CD4-positive, alpha-beta T cell treated with Interleukin-15 for 4 hours (primary cell): ENCODE measurements around the gene ZNF558.

ENCODE experiments used
- DNase-seq: peaks from one replicate; pipeline ENCODE4 v3.0.0-alpha.2; 2020; ENCODE audit warnings: low spot score

The ZNF558 gene

GRCh38 chr19:8832132-8833021 lies at the start of gene ZNF558, which contains the start of gene MBD3L1:
TSS of gene ZNF558 (minus strand) at chr19:8832304. CDS start at chr19:8822659, 9,645 bp downstream.
TSS of gene MBD3L1 (plus strand) at chr19:8832377. CDS start at chr19:8842679, 10,302 bp downstream.
- peak; percentile 98 for DNase-seq

DNA sequence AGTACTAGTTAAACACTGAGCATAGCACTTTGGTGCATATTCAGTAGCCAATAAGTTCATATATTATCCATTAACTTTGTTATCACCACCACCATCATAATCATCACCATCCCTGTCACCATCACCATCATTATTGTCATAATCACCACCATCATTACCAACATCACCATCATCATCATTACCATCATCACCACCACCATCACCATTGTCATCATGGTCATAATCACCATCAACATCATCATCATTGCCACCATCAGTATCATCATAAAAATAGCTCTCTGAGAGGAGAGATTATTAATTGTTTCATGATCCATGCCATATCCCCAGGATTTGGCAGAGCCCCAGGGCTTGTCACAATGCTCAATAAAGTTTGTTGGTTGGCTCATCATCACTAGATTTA lies 49.4 kb upstream of the ZNF558 start:
- no peak for DNase-seq

- DNase-seq = no peak
These were observed 48.9 kb upstream of the ZNF558 start for GRCh38 chr19:8880868-8881488.

DNA sequence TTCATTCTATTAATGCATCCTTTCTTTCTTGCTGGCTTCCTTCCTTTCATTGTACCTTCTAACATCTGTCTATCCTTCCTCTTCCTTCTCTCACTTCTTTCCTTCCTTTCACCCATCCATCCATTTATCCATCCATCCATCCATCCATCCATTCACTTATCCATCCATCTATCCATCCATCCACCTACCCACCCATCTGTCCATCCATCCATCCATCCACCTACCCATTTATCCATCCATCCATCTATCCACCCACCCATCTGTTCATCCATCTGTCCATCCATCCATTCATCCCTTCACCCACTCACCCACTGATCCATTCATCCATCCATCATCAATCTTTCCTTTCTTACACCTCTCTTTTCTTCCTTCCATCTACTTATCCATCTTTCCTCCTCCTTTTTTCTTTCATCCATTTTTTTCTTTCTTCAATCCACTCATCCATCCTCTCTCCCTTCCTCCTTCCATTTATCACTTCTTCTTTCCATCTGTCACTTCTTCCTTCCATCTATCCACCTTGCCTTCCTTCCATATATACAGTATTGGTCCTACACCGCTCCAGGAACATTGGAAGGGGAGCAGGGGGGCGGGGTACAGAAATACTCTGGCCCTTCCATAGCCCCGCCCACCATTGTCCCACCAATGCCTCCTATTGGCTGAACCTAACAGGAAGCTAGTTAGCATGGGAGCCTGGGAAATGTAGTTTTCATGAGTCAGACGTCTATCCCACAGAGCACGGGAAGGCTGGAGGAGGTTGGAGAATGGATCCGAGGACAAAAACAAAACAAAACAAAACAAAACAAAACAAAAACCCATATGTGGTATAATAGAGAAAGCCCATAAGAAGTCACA lies 46.0 kb upstream of the ZNF558 start:
- no peak for DNase-seq

DNA sequence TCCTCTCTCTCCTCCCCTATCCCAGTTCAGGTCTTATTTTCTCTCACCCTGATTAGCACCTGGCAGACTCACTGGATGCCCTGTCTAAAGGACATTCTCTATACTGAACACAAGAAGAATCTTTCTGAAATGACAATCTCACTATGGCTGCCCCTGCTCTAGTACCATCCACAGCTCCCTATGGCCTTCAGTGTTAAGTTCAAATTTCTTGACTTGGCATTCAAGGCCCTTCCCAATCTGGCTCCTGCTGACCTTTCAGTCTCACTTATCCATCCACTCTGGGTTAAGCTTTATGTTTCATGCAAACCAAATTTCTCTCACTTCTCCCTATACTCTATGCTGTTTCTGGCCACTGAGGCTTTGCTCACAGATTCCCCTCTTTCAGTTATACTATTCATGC lies 34.2 kb upstream of the ZNF558 start:
- DNase-seq = no peak

DNA sequence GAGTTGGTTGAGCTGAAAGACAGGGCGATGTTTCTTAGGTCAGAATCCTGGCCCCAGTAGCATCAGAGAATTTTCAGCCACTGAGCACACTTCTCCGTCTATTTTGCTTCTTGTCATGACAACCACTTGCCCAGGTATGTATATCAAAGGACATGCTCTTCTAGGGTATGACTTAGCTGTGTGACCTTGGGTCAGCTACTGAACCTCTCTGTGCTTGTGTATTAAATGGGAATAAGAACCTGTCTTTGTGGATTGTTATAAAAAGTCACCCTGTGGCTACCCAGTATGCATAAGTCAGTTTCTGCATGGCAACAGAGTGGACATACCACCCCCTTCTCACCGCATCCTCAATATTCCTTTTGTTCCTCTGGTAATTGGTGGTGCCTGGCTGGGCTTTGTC lies 26.2 kb upstream of the ZNF558 start:
- DNase-seq = no peak

DNA sequence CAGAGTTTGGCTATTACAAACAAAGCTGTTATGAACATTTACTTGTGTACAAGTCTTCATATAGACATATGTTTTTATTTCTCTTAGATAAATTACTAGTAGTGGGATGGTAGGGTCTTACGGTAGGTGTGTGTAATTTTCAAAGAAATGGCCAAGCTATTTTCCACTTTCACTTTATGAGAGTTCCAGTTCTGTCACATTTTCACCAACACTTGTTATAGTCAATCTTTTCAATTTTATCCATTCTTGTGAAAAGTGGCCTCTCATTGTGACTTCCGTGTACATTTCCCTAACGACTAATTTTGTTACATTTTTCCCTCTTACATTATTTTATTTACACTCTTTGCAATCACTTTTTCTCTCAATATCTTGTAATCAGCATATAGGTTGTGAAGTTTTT lies 18.4 kb upstream of the ZNF558 start:
- DNase-seq = no peak

GRCh38 chr19:8849232-8849631 lies 17.1 kb upstream of the ZNF558 start:
- no peak for DNase-seq

DNA sequence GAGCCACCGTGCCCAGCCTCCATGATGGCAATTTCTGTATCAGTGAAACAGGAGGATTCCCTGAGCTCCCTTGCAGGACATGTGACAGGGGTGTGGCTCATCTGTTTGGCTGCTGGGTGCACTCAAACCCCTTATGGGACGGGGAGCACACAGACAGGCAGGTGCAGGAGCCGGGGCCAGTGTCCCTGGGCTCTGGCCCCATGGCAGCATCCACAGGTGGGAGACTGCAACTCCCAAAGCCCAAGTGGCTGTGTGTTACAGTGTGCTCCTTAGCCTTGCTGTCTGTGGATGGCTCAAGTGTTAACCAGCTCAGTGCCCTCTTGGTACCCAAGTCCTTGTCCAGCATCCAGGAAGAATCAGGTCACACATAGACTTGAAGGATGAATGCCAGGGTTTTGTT lies 14.7 kb upstream of the ZNF558 start:
- DNase-seq = no peak

- DNase-seq = no peak
These were observed 8.6 kb upstream of the ZNF558 start for GRCh38 chr19:8840708-8841107.

DNA sequence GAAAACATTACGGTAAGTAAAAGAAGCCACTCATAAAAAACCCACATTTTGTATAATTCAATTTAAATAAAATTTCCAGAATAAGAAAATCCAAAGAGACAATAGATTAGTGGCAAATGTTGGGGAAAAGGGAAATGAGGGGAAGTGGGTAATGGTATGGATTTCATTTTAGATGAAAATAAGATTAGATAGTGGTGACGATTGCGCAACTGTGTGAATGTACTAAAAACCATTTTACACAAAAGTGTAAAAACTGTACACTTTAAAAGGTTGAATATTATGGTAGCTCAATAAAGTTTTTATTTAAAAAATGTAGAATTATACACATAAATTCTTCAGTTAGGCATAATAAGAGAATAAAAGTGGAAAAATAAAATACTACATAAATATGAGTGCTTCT lies 3.8 kb upstream of the ZNF558 start:
- no peak for DNase-seq

DNA sequence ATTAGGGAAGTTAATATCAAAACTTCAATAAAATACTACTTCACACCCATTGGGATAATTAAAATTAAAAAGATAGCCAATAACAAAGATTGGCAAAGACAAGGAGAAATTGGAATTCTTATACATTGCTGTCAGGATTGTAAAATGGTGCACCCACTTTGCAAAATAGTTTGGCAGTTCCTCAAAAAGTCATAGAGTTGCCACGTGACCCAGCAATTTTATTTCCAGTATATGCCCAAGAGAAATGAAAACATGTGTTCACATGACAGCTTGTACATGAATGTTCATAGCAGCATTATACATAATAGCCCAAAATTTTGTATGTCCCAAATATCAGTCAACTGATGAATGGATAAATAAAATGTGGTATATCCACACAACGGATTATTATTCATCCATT lies 3.3 kb upstream of the ZNF558 start:
- DNase-seq = no peak

GRCh38 chr19:8831832-8832131 lies 322 bp downstream of the ZNF558 start:
- no peak for DNase-seq

- no peak for DNase-seq
These were observed 731 bp downstream of the ZNF558 start for GRCh38 chr19:8831373-8831772.

DNA sequence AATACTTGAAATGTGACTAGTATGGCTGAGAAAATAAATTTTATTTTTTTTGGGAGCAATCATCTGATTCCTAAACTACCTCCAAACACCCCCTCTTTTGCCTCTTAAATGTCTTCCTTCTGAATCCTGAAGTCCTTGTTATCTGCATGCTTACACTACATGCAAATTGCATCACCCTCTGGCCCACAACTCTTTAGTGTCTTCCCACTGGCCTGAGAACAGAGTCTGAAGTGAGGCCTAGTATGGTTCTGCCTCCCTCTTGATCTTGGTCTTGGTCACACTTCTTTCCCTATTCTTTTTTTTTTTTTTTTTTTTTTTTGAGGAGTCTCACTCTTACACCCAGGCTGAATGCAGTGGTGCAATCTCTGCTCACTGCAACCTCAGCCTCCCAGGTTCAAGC lies 4.8 kb downstream of the ZNF558 start:
- no peak for DNase-seq

DNA sequence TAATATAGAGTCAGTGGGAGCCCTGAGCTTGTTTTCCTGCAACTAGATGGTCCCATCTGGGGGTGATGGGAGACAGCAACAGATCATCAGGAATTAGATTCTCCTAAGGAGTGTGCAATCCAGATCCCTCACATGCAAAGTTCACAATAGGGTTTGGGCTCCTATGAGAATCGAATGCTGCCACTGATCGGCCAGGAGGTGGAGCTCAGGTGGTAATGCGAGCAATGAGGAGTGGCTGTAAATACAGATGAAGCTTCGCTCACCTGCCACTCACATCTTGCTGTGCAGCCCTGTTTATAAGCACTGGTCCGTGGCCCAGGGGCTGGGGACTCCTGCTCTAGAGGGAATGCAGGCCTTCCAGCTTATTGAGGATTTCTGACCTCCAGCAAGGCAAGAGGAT lies 5.7 kb downstream of the ZNF558 start:
- DNase-seq = no peak

DNA sequence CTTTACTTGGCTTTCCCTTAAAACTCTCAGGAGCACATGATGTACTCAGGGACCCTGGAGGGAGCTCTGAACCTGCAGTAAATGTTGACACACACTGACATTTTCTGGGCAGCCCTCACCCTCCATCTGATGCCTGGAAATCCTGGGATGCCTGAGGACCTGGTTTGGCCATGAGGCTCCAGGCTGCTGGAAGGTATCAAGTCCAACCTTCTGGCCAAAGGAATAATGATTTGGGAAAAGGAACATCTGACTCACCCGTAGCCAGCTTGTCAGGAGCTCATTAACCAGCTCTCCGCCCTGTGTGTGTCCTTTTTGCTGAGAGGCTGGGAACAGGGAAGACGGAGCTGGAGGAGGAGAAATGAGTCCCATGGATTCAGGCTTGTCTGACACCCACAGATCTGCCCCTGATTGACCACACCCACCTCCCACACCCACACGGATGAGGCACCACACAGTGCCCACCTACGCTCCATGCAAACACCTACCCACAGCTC lies 10.3 kb downstream of the ZNF558 start:
- no peak for DNase-seq

DNA sequence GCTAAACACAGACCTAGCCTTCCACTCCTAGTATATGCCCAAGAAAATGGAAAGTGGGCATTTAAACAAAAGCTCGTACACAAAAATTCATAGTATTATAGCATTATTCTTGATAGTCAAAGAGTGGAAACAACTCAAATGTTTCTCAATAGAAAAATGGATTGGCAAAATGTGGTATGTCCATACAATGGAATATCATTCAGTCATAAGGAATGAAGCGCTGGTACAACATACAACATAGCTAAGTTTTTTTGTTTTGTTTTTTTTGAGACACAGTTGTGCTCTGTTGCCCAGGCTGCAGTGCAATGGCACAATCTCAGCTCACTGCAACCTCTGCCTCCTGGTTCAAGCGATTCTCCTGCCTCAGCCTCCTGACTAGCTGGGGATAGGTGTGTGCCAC lies 11.9 kb downstream of the ZNF558 start:
- no peak for DNase-seq

- DNase-seq = no peak
These were observed 16.3 kb downstream of the ZNF558 start for GRCh38 chr19:8815780-8816179.

DNA sequence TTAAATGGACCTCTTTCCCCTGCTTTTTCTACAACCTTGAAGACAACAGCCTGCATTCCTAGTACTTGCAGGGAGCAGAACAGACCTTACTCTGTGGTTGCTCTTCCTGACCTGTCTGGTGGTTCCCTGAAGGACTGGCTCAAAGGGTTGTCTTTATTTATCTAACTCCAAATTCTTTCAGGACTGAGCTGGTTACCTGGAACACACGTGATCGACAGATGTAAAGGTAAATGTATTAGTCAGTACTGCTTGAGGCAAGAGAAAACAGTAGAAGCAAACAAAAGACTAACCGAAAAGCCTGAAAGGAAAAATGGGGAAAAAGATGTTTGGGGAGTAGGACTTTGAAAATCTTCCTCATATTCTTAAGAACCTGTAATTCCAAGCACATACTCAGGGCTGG lies 17.9 kb downstream of the ZNF558 start:
- DNase-seq = no peak

DNA sequence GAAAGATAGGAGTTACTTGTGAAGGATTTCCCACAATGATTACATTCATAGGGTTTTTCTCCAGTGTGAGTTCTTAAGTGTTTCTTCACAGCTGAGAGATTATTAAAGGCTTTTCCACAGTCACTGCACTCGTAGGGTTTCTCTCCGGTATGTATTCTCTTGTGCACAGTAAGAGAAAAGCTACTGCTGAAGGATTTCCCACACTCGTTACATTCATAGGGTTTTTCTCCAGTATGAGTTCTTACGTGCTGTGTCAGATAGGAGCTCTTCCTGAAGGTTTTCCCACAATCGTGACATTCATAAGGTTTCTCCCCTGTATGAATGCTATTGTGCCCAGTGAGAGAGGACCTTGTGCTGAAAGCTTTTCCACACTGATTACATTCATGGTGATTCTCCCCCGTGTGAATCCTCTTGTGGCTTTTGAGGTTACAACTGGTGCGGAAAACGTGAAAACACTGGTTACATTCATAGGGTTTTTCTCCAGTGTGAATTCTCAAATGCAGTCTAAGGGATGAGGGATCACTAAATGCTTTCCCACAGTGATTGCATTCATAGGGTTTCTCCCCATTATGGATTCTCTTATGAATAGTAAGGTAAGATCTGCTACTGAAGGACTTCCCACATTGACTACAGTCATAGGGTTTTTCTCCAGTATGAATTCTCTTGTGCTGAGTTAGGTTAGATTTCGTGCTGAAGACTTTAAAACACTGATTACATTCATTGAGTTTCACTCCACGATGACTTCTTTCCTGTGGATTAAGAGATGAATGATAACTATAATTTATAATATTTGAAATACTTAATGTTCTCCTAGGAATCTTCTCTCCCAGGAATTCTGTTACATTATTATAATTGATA lies 20.6 kb downstream of the ZNF558 start:
- DNase-seq = no peak

DNA sequence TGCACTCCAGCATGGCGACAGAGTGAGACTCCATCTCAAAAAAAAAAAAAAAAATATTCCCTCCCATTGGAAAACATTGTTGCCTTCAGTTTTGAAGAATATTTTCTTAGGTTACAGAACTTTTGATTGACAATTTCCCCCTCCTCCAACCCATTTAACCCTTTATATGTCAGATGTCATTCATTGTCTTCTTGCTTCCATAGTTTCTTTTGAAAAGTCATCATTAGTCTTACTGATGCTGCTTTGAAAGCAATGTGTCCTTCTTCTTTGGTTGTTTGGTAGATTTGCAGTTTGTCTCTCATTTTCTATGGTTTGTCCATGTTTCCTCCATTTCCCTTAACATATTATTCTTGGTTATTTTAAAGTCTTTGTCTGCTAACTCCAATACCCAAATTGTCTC lies 25.4 kb downstream of the ZNF558 start:
- DNase-seq = no peak
